H9 (cell line): ENCODE data around the gene DPP10. TPM values are rescaled to one million over a fixed set of nuclear protein-coding genes. Genes with fewer than 3 reads are reported as not detected.

Experiments
- DNase-seq: peaks from one replicate; pipeline ENCODE4 v3.0.0-alpha.2; 2017
- H2AFZ ChIP-seq: one replicate; pipeline ENCODE4 v1.6.1; 2013; ENCODE audit warnings: mild to moderate bottlenecking, low read length, control low read depth, moderate library complexity
- H2AK5ac ChIP-seq: 2 replicates; pipeline ENCODE4 v1.6.1; 2013; ENCODE audit warnings: low read length, control low read depth, mixed read lengths; ENCODE audit not compliant: insufficient read length
- H2BK120ac ChIP-seq: one replicate; pipeline ENCODE4 v1.6.1; 2013; ENCODE audit warnings: low read depth, mild to moderate bottlenecking, low read length, control low read depth, inconsistent platforms; ENCODE audit not compliant: poor library complexity, severe bottlenecking
- H2BK12ac ChIP-seq: 2 replicates; pipeline ENCODE4 v1.6.1; 2013; ENCODE audit warnings: low read length, control low read depth, mixed read lengths, low read depth; ENCODE audit not compliant: insufficient read length
- H2BK15ac ChIP-seq: 2 replicates; pipeline ENCODE4 v1.6.1; 2013; ENCODE audit warnings: low read depth, low read length, control low read depth
- H2BK20ac ChIP-seq: one replicate; pipeline ENCODE4 v1.6.1; 2013; ENCODE audit warnings: low read depth, mild to moderate bottlenecking, low read length, control low read depth, inconsistent platforms; ENCODE audit not compliant: poor library complexity, severe bottlenecking
- H2BK5ac ChIP-seq: 2 replicates; pipeline ENCODE4 v1.6.1; 2013; ENCODE audit warnings: low read length, control low read depth, mixed read lengths; ENCODE audit not compliant: insufficient read length
- H3K14ac ChIP-seq: 2 replicates; pipeline ENCODE4 v1.6.1; 2013; ENCODE audit warnings: low read length, control low read depth; ENCODE audit not compliant: insufficient read depth
- H3K18ac ChIP-seq: 2 replicates; pipeline ENCODE4 v1.6.1; 2013; ENCODE audit warnings: low read depth, mild to moderate bottlenecking, mixed read lengths, low read length, control low read depth; ENCODE audit not compliant: insufficient read length
- H3K23ac ChIP-seq: 2 replicates; pipeline ENCODE4 v1.6.1; 2013; ENCODE audit warnings: low read length, control low read depth, mixed read lengths, low read depth; ENCODE audit not compliant: insufficient read length
- H3K23me2 ChIP-seq: 2 replicates; pipeline ENCODE4 v1.6.1; 2013; ENCODE audit warnings: low read depth, mild to moderate bottlenecking, mixed read lengths, low read length, control low read depth; ENCODE audit not compliant: insufficient read length, poor library complexity, severe bottlenecking
- H3K27ac ChIP-seq: 2 replicates; pipeline ENCODE4 v1.5.1; 2013; ENCODE audit warnings: low read length, control low read depth, mixed read lengths, low read depth; ENCODE audit not compliant: insufficient read length
- H3K27me3 ChIP-seq: 2 replicates; pipeline ENCODE4 v1.6.1; 2013; ENCODE audit warnings: low read length, control low read depth, inconsistent platforms; ENCODE audit not compliant: insufficient read depth
- H3K4ac ChIP-seq: 2 replicates; pipeline ENCODE4 v1.6.1; 2013; ENCODE audit warnings: low read depth, mild to moderate bottlenecking, control low read depth, inconsistent platforms, low read length, moderate library complexity
- H3K4me1 ChIP-seq: 2 replicates; pipeline ENCODE4 v1.6.1; 2013; ENCODE audit warnings: low read length, control low read depth, inconsistent platforms; ENCODE audit not compliant: insufficient read depth
- H3K4me2 ChIP-seq: 2 replicates; pipeline ENCODE4 v1.6.1; 2013; ENCODE audit warnings: low read length, control low read depth, mixed read lengths; ENCODE audit not compliant: insufficient read length, insufficient read depth
- H3K56ac ChIP-seq: 2 replicates; pipeline ENCODE4 v1.6.1; 2013; ENCODE audit warnings: low read depth, mild to moderate bottlenecking, mixed read lengths, low read length, control low read depth; ENCODE audit not compliant: insufficient read length
- H3K79me1 ChIP-seq: 2 replicates; pipeline ENCODE4 v1.6.1; 2013; ENCODE audit warnings: low read depth, mild to moderate bottlenecking, moderate library complexity, low read length, control low read depth, inconsistent platforms; ENCODE audit not compliant: insufficient read depth, poor library complexity, severe bottlenecking
- H3K79me2 ChIP-seq: 2 replicates; pipeline ENCODE4 v1.6.1; 2013; ENCODE audit warnings: low read length, control low read depth, inconsistent platforms; ENCODE audit not compliant: insufficient read depth
- H3K9ac ChIP-seq: 2 replicates; pipeline ENCODE4 v1.6.1; 2013; ENCODE audit warnings: low read length, control low read depth, mixed read lengths; ENCODE audit not compliant: insufficient read length; ENCODE audit errors: extremely low read depth
- H3K9me3 ChIP-seq: one replicate; pipeline ENCODE4 v1.6.1; 2013; ENCODE audit warnings: low read depth, low read length, inconsistent platforms; ENCODE audit not compliant: control insufficient read depth
- H3T11ph ChIP-seq: one replicate; pipeline ENCODE4 v1.6.1; 2013; ENCODE audit warnings: mild to moderate bottlenecking, low read length, control low read depth, inconsistent platforms
- H4K20me1 ChIP-seq: one replicate; pipeline ENCODE4 v1.6.1; 2013; ENCODE audit not compliant: control insufficient read depth, insufficient read length, insufficient read depth
- H4K5ac ChIP-seq: 2 replicates; pipeline ENCODE4 v1.6.1; 2013; ENCODE audit warnings: low read depth, mild to moderate bottlenecking, mixed read lengths, low read length, control low read depth; ENCODE audit not compliant: insufficient read length
- H4K8ac ChIP-seq: replicated peaks from 2 replicates; pipeline ENCODE4 v1.6.1; 2013; ENCODE audit warnings: low read length, control low read depth, mixed read lengths, low read depth; ENCODE audit not compliant: insufficient read length
- H4K91ac ChIP-seq: 2 replicates; pipeline ENCODE4 v1.6.1; 2013; ENCODE audit warnings: low read depth, mild to moderate bottlenecking, moderate library complexity, mixed read lengths, low read length, control low read depth; ENCODE audit not compliant: insufficient read length
- H3K27ac Mint-ChIP-seq, 3 experiments: 2 replicates in 2 of 3; 3 replicates in 1 of 3; pipeline ENCODE4 v1.8.0; 2020 to 2021; ENCODE audit warnings: mixed read lengths in 3 of 3, mild to moderate bottlenecking in 1 of 3, moderate library complexity in 1 of 3
- H3K27me3 Mint-ChIP-seq: 2 replicates; pipeline ENCODE4 v1.8.0; 2021; ENCODE audit warnings: low read depth, mild to moderate bottlenecking, moderate library complexity, mixed read lengths
- H3K36me3 Mint-ChIP-seq, 3 experiments: 2 replicates in 2 of 3; 3 replicates in 1 of 3; pipeline ENCODE4 v1.8.0; 2020 to 2021; ENCODE audit warnings: low read depth in 3 of 3, mixed read lengths in 3 of 3; ENCODE audit not compliant: insufficient read depth in 1 of 3
- H3K4me1 Mint-ChIP-seq, 2 experiments: 2 replicates each; pipeline ENCODE4 v1.8.0; 2020; ENCODE audit warnings: mixed read lengths in 2 of 2
- H3K4me3 Mint-ChIP-seq, 2 experiments: 2 replicates in 1 of 2; 3 replicates in 1 of 2; pipeline ENCODE4 v1.8.0; 2020 to 2021; ENCODE audit warnings: mild to moderate bottlenecking in 2 of 2, mixed read lengths in 2 of 2, moderate library complexity in 1 of 2
- H3K9me3 Mint-ChIP-seq, 2 experiments: 2 replicates in 1 of 2; 3 replicates in 1 of 2; pipeline ENCODE4 v1.8.0; 2020; ENCODE audit warnings: mild to moderate bottlenecking in 2 of 2, mixed read lengths in 2 of 2, moderate library complexity in 1 of 2
- CTCF ChIP-seq: fragments of 200-600 bp; sonication (generic); conservative IDR thresholded peaks from 3 replicates; pipeline ENCODE4 v1.8.0; 2021; ENCODE audit warnings: antibody characterized with exemption, mild to moderate bottlenecking
- WGBS: extraction: QIAGEN DNeasy Blood & Tissue Kit; methylation state at CpG from one replicate; pipeline ENCODE4 v1.1.7; 2013; ENCODE audit warnings: missing lambda C conversion rate, low lambda C conversion rate, mixed read lengths; ENCODE audit not compliant: insufficient read length; ENCODE audit errors: extremely low coverage; 5-methylcytosine and 5-hydroxymethylcytosine counted together
- total RNA-seq: library from RNA; stranded (reverse); gene quantifications from 2 replicates; pipeline ENCODE4 v1.2.1, GENCODE V29; 2021

The DPP10 gene
- total RNA-seq, 1 experiment from 2014 or later = 11.3 TPM

DNA sequence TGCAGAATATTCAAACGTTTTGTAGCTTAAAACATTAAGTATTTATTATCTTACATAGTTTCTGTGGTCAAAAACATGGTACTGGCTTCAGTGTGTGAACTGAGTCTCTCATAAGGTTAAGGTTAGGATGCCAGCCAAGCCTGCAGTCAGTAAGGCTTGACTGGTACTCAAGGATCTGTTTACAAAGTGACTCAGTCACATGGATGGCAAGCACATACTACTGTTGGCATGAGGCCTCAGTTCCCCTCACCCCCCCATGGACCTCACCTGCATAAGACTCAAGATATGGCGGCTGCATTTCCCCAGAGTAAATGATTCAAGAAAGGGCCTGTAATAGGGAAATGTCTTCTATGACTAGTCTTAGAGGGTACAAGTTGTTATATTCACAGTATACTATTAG, 1167.5 kb downstream of the DPP10 start:
- no peak overlapping the region for H4K5ac ChIP-seq
- no peaks in the 10 kb centered on the region for H4K20me1 ChIP-seq
- H3K9me3 Mint-ChIP-seq = no peaks in the 10 kb centered on the region
- H3K36me3 Mint-ChIP-seq = no peaks in the 10 kb centered on the region
- H3K4me1 ChIP-seq = no peaks in the 10 kb centered on the region
- no peak overlapping the region for H3K4ac ChIP-seq
- no peak overlapping the region for H2AK5ac ChIP-seq
- no peak overlapping the region for H3K4me3 Mint-ChIP-seq
- H2BK5ac ChIP-seq = no peak overlapping the region
- no peak overlapping the region for H2BK15ac ChIP-seq
- peaks cover 7 to 17% of the 10 kb centered on the region in 2 experiments; a peak in 3 of 4 replicates for H3K4me1 Mint-ChIP-seq
- TF ChIP-seq CTCF = no peak
- no peak overlapping the region for H4K8ac ChIP-seq
- no peak overlapping the region for H2BK20ac ChIP-seq
- no peak overlapping the region for H3K27ac ChIP-seq
- no peak overlapping the region for H2BK120ac ChIP-seq
- H3K23ac ChIP-seq = no peak overlapping the region
- H2AFZ ChIP-seq = no peak overlapping the region
- no peak overlapping the region for H4K91ac ChIP-seq
- H3K9ac ChIP-seq = no peak overlapping the region
- no peak overlapping the region for H3K14ac ChIP-seq
- no peak overlapping the region for H3K27ac Mint-ChIP-seq
- H3K4me2 ChIP-seq = no peak overlapping the region
- no peaks in the 10 kb centered on the region for H3K79me2 ChIP-seq
- no peak overlapping the region for H3K56ac ChIP-seq
- H3K23me2 ChIP-seq = no peaks in the 10 kb centered on the region
- no peak for DNase-seq
- H3T11ph ChIP-seq = no peak overlapping the region
- H3K27me3 Mint-ChIP-seq = no peaks in the 10 kb centered on the region
- no CpG with 5 or more reads among the region's 2 CpGs for WGBS
- H2BK12ac ChIP-seq = no peak overlapping the region
- H3K79me1 ChIP-seq = no peaks in the 10 kb centered on the region
- H3K27me3 ChIP-seq = no peaks in the 10 kb centered on the region
- H3K18ac ChIP-seq = no peak overlapping the region
- no peaks in the 10 kb centered on the region for H3K9me3 ChIP-seq
